K562 (cell line): Measurements from ENCODE around the gene SCMH1. TPM values are rescaled to one million over a fixed set of nuclear protein-coding genes. Genes with fewer than 3 reads are reported as not detected.
A peak's percentile ranks its signal among the peaks of the same experiment; 100 is the strongest.

Experiments
- BHLHE40 ChIP-seq: IDR thresholded peaks from 2 replicates; pipeline ENCODE4 v1.6.1; 2011; ENCODE audit warnings: low read length, improper control_type of control experiment
- CHD1 ChIP-seq: fragments of 200-600 bp; sonication (generic); IDR thresholded peaks from one replicate; pipeline ENCODE4 v1.6.1; 2012; ENCODE audit warnings: mild to moderate bottlenecking, moderate library complexity, low read length, inconsistent platforms
- HNRNPLL ChIP-seq: fragments of 200-400 bp; formaldehyde crosslinking; IDR thresholded peaks from 2 replicates; pipeline ENCODE4 v1.6.1; 2017; ENCODE audit warnings: low read length, low read depth, mild to moderate bottlenecking; ENCODE audit not compliant: poor library complexity, severe bottlenecking
- KDM4B ChIP-seq, 2 experiments: fragments of 450-650 bp in 1 of 2; sonication (generic) in 1 of 2; IDR thresholded peaks; 2 replicates each; pipeline ENCODE4 v1.6.1; 2016 to 2017; ENCODE audit warnings: borderline replicate concordance in 2 of 2, antibody characterized with exemption in 1 of 2, low read depth in 1 of 2, mild to moderate bottlenecking in 1 of 2
- MIER1 ChIP-seq: fragments of 450-650 bp; IDR thresholded peaks from 2 replicates; pipeline ENCODE4 v1.6.1; 2016; ENCODE audit warnings: antibody characterized with exemption, mild to moderate bottlenecking, low read depth
- NCOA2 ChIP-seq, 2 experiments: fragments of 450-650 bp; IDR thresholded peaks; 2 replicates each; pipeline ENCODE4 v1.6.1; 2018; ENCODE audit warnings: mild to moderate bottlenecking in 2 of 2, moderate library complexity in 1 of 2; ENCODE audit not compliant: partially characterized antibody in 2 of 2
- NFXL1 ChIP-seq: fragments of 450-650 bp; formaldehyde crosslinking; IDR thresholded peaks from 2 replicates; pipeline ENCODE4 v1.4.0; 2021; ENCODE audit warnings: mild to moderate bottlenecking
- POLR2AphosphoS2 ChIP-seq: IDR thresholded peaks from 2 replicates; pipeline ENCODE4 v1.6.1; 2012; ENCODE audit warnings: low read length, improper control_type of control experiment
- PRMT5 ChIP-seq: sonication (generic); formaldehyde crosslinking; IDR thresholded peaks from 2 replicates; pipeline ENCODE4 v1.5.0; 2020; ENCODE audit warnings: missing genetic modification reagents
- PRPF4 ChIP-seq: fragments of 200-400 bp; formaldehyde crosslinking; IDR thresholded peaks from one replicate; pipeline ENCODE4 v1.6.1; 2017; ENCODE audit warnings: low read length, low read depth, mild to moderate bottlenecking; ENCODE audit not compliant: insufficient read depth, poor library complexity, severe bottlenecking
- PTTG1 ChIP-seq: fragments of 450-650 bp; IDR thresholded peaks from 2 replicates; pipeline ENCODE4 v1.6.1; 2016; ENCODE audit warnings: low read depth, mild to moderate bottlenecking, missing genetic modification characterization, missing compliant biosample characterization
- RAD21 ChIP-seq, 2 experiments: fragments of 250-450 bp in 1 of 2; fragments of 450-650 bp in 1 of 2; sonication (Bioruptor Pico) in 1 of 2; formaldehyde crosslinking in 1 of 2; IDR thresholded peaks in 1 of 2; conservative IDR thresholded peaks in 1 of 2; 2 replicates each; pipeline versions ENCODE4 v1.4.0 to v1.8.0; 2020 to 2022; ENCODE audit warnings: mild to moderate bottlenecking in 2 of 2, moderate library complexity in 1 of 2
- RBM17 ChIP-seq: fragments of 200-400 bp; formaldehyde crosslinking; IDR thresholded peaks from 2 replicates; pipeline ENCODE4 v1.6.1; 2017; ENCODE audit warnings: low read depth, mild to moderate bottlenecking, low read length, borderline replicate concordance
- SIX5 ChIP-seq, 2 experiments: IDR thresholded peaks; 2 replicates each; pipeline ENCODE4 v1.6.1; 2011; ENCODE audit warnings: low read length in 2 of 2, borderline replicate concordance in 1 of 2, low read depth in 1 of 2, mild to moderate bottlenecking in 1 of 2, moderate library complexity in 1 of 2; ENCODE audit not compliant: insufficient read depth in 1 of 2
- SMARCA4 ChIP-seq: fragments of 450-650 bp; IDR thresholded peaks from 2 replicates; pipeline ENCODE4 v1.6.1; 2016
- SMC3 ChIP-seq: conservative IDR thresholded peaks from 2 replicates; pipeline ENCODE4 v1.6.1; 2011; ENCODE audit warnings: low read depth, low read length, improper control_type of control experiment; ENCODE audit not compliant: insufficient read depth
- ZFP1 ChIP-seq: fragments of 450-650 bp; formaldehyde crosslinking; IDR thresholded peaks from 2 replicates; pipeline ENCODE4 v1.4.0; 2020; ENCODE audit warnings: mild to moderate bottlenecking, mixed read lengths
- ZNF232 ChIP-seq: sonication (generic); formaldehyde crosslinking; IDR thresholded peaks from 2 replicates; pipeline ENCODE4 v1.8.0; 2022; ENCODE audit warnings: mild to moderate bottlenecking, missing genetic modification reagents
- ZNF263 ChIP-seq: sonication (generic); formaldehyde crosslinking; IDR thresholded peaks from 2 replicates; pipeline ENCODE4 v1.8.0; 2022; ENCODE audit warnings: mild to moderate bottlenecking, missing genetic modification reagents, borderline replicate concordance
- ZNF584 ChIP-seq: fragments of 200-800 bp; sonication (Bioruptor generic); IDR thresholded peaks from 2 replicates; pipeline ENCODE4 v1.6.1; 2016; ENCODE audit warnings: low read depth, mild to moderate bottlenecking, missing genetic modification characterization, missing compliant biosample characterization
- ZNF766 ChIP-seq: fragments of 200-800 bp; sonication (Bioruptor generic); conservative IDR thresholded peaks from 2 replicates; pipeline ENCODE4 v1.6.1; 2016; ENCODE audit warnings: missing genetic modification characterization, missing compliant biosample characterization
- polyA plus RNA-seq, 8 experiments: library from polyadenylated mRNA; depleted of rRNA in 4 of 8; stranded (reverse) in 5 of 8; unstranded in 3 of 8; fragments of >200 nt; fragmentation: Nextera tagmentation in 2 of 8; fragmentation: Illumina TruSeq in 1 of 8; extraction: Ambion mirVana in 2 of 8; extraction: Trizol in 1 of 8; gene quantifications; 2 replicates each; pipeline versions ENCODE4 v1.2.1 to v1.2.3, GENCODE V29; 2011 to 2014; ENCODE audit warnings: inconsistent platforms in 1 of 8, missing spikeins in 1 of 8
- total RNA-seq, 7 experiments: library from RNA; depleted of rRNA in 6 of 7; stranded (reverse); fragments of >200 nt in 6 of 7; fragmentation: Illumina TruSeq in 2 of 7; extraction: Trizol in 2 of 7; gene quantifications; 2 replicates each; pipeline versions ENCODE4 v1.2.1 to v1.2.3, GENCODE V29; 2011 to 2021; ENCODE audit warnings: low replicate concordance in 1 of 7
- TF ChIP-seq, protein P1 (sequence below): sonication (generic); formaldehyde crosslinking; IDR thresholded peaks from 2 replicates; pipeline ENCODE4 v1.8.1; 2023; ENCODE audit warnings: mild to moderate bottlenecking, missing genetic modification reagents
- TF ChIP-seq, protein P2 (sequence below): fragments of 200-800 bp; sonication (Bioruptor generic); IDR thresholded peaks from 2 replicates; pipeline ENCODE4 v1.6.1; 2017; ENCODE audit warnings: missing genetic modification characterization, missing compliant biosample characterization

Gene SCMH1
- total and polyA plus RNA-seq, 9 of the 15 experiments (the other 6 are each of a cell fraction or from before 2014, with no cell fraction given): 8.5 to 37.0 (median 26.8) TPM

DNA sequence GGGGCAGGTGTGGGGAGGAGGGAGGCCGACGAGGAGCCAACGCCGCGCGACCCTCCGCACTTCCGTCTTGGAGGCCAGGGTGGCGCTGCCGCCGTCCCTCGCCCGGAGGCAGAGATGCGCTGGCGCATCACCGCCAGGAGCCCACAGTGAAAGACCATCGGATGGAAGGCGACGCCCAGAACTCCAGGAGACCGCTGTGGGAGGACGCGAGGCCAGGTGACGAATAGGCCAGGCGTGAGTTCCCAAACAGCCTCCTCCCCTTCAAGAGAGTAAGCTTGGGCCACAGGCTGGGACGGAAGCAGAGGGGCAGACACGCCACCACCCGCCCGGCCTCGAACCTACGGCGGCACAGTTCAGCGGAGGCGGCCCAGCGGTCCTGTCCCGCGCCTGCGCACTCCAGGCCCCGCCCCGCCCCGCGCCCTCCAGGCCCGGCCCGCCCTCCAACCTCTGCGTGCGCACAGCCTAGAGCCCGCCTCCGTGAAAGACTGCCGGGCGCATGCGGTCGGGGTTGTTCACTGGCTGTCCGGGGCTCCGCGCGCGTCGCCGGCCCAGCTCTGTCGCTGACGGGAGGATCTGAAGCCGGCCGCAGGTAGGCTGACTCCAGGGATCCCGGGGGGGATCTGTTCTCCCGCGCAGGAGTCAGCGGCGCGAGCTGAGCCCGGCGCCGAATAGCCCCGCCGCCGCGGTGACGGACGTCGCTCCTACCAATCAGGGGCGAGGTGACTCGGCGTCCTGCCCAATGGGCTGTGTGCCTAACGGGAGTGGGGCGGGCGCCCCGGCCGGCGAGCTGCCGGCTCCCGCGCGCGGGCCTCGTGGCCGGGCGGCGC lies 262.7 kb downstream of the SCMH1 start, which contains the start of gene CTPS1 (continued):
- TF ChIP-seq SIX5 (IDR thresholded peaks at IDR 0.05; ENCODE audit: borderline replicate concordance in 1 of 2, insufficient read depth in 1 of 2, low read depth in 1 of 2, low read length in 2 of 2): no peak
- TF ChIP-seq NFXL1 (CRISPR knock-in tag): no peak
- no peak for TF ChIP-seq CHD1
- TF ChIP-seq ZNF263 (CRISPR knock-in tag): no peak
- TF ChIP-seq, protein P1, sequence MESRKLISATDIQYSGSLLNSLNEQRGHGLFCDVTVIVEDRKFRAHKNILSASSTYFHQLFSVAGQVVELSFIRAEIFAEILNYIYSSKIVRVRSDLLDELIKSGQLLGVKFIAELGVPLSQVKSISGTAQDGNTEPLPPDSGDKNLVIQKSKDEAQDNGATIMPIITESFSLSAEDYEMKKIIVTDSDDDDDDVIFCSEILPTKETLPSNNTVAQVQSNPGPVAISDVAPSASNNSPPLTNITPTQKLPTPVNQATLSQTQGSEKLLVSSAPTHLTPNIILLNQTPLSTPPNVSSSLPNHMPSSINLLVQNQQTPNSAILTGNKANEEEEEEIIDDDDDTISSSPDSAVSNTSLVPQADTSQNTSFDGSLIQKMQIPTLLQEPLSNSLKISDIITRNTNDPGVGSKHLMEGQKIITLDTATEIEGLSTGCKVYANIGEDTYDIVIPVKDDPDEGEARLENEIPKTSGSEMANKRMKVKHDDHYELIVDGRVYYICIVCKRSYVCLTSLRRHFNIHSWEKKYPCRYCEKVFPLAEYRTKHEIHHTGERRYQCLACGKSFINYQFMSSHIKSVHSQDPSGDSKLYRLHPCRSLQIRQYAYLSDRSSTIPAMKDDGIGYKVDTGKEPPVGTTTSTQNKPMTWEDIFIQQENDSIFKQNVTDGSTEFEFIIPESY (CRISPR knock-in tag): no peak
- TF ChIP-seq SMARCA4: no peak
- TF ChIP-seq SMC3: no peak; the same call in 1 of the 2 replicates
- TF ChIP-seq HNRNPLL: peak; percentile 40
- no peak for TF ChIP-seq RAD21 (CRISPR knock-in tag; conservative IDR thresholded peaks at IDR 0.05 in 1 of 2, IDR thresholded peaks at IDR 0.05 in 1 of 2)
- no peak for TF ChIP-seq PRMT5 (CRISPR knock-in tag)
- peak; percentile 81 for TF ChIP-seq PRPF4
- no peak for TF ChIP-seq NCOA2 (IDR thresholded peaks at IDR 0.05; ENCODE audit: partially characterized antibody in 2 of 2)
- TF ChIP-seq BHLHE40: 0 out of 2 replicates have a peak, but pooled peaks have one; percentile 5
- no peak for TF ChIP-seq ZNF584 (CRISPR knock-in tag)
- no peak for TF ChIP-seq MIER1
- TF ChIP-seq KDM4B (IDR thresholded peaks at IDR 0.05; ENCODE audit: borderline replicate concordance in 2 of 2, low read depth in 1 of 2): peak in 1 of 2 experiments; percentile 36; a peak in 1 of 4 replicates
- no peak; the same call in 1 of the 2 replicates for TF ChIP-seq ZNF766
- no peak for TF ChIP-seq ZNF232
- no peak; the same call in 1 of the 2 replicates for TF ChIP-seq POLR2AphosphoS2
- TF ChIP-seq PTTG1: no peak
- no peak for TF ChIP-seq ZFP1 (CRISPR knock-in tag)
- TF ChIP-seq, protein P2, sequence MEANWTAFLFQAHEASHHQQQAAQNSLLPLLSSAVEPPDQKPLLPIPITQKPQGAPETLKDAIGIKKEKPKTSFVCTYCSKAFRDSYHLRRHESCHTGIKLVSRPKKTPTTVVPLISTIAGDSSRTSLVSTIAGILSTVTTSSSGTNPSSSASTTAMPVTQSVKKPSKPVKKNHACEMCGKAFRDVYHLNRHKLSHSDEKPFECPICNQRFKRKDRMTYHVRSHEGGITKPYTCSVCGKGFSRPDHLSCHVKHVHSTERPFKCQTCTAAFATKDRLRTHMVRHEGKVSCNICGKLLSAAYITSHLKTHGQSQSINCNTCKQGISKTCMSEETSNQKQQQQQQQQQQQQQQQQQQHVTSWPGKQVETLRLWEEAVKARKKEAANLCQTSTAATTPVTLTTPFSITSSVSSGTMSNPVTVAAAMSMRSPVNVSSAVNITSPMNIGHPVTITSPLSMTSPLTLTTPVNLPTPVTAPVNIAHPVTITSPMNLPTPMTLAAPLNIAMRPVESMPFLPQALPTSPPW (CRISPR knock-in tag): peak; percentile 76
- no peak for TF ChIP-seq RBM17
